Endothelial cell of umbilical vein (primary cell): Measurements from ENCODE around the gene KLHL25. TPM values are rescaled to one million over a fixed set of nuclear protein-coding genes. Genes with fewer than 3 reads are reported as not detected.

Experiments used
- BruUV-seq: library from RNA; stranded (reverse); fragments of 400-500 nt; replicated peaks from 2 replicates; lab custom pipeline; 2021; lab: Mats Ljungman, UMichigan
- CTCF ChIA-PET: fragments of 300-600, 350-600 bp; sonication (Branson Sonifier 250); formaldehyde crosslinking; loops from one replicate; lab custom pipeline; 2021; ENCODE audit warnings: antibody characterized with exemption, inconsistent platforms; lab: Charles Lee
- POLR2A ChIA-PET: fragments of 300-600, 350-600 bp; sonication (Branson Sonifier 250); formaldehyde crosslinking; loops from one replicate; lab custom pipeline; 2021; ENCODE audit warnings: antibody characterized with exemption, inconsistent platforms; lab: Charles Lee
- DNase-seq: peaks from one replicate; pipeline ENCODE4 v3.0.0-alpha.2; 2011; ENCODE audit warnings: low read depth, low spot score
- FAIRE-seq: peaks from 2 replicates; lab custom pipeline; 2011; peaks lifted over from hg19 to GRCh38; lab: Jason Lieb, UNC
- H2AFZ ChIP-seq: 2 replicates; pipeline ENCODE4 v1.6.0; 2012; ENCODE audit warnings: low read depth, low read length, control low read depth, inconsistent platforms
- H3K27ac ChIP-seq: 2 replicates; pipeline ENCODE4 v1.5.1; 2011; ENCODE audit warnings: low read depth, mild to moderate bottlenecking, control low read depth, low read length, moderate library complexity; ENCODE audit not compliant: insufficient read depth
- H3K27me3 ChIP-seq, 2 experiments: 2 replicates each; pipeline versions ENCODE4 v1.6.0 to v1.6.1; 2011; ENCODE audit warnings: low read length in 2 of 2, mixed read lengths in 1 of 2; ENCODE audit not compliant: control insufficient read depth in 2 of 2, insufficient read depth in 2 of 2
- H3K36me3 ChIP-seq, 2 experiments: 2 replicates in 1 of 2; 3 replicates in 1 of 2; pipeline ENCODE4 v1.5.1; 2011; ENCODE audit warnings: low read length in 2 of 2, mild to moderate bottlenecking in 1 of 2, moderate library complexity in 1 of 2; ENCODE audit not compliant: control insufficient read depth in 2 of 2, insufficient read depth in 2 of 2; ENCODE audit errors: extremely low read depth in 1 of 2
- H3K4me1 ChIP-seq: 3 replicates; pipeline ENCODE4 v1.5.1; 2011; ENCODE audit warnings: mild to moderate bottlenecking, low read length; ENCODE audit not compliant: control insufficient read depth, insufficient read depth; ENCODE audit errors: extremely low read depth
- H3K4me2 ChIP-seq: 2 replicates; pipeline ENCODE4 v1.6.1; 2011; ENCODE audit warnings: low read length, control low read depth, mixed read lengths; ENCODE audit not compliant: insufficient read depth
- H3K4me3 ChIP-seq, 3 experiments: fragments of 200-600 bp in 1 of 3; sonication (generic), shearing (Covaris generic) in 1 of 3; replicated peaks in 1 of 3; 2 replicates each; pipeline ENCODE4 v1.5.1; 2011 to 2016; ENCODE audit warnings: control low read depth in 3 of 3, low read length in 3 of 3, mild to moderate bottlenecking in 2 of 3, inconsistent platforms in 1 of 3, low read depth in 1 of 3, moderate library complexity in 1 of 3; ENCODE audit not compliant: insufficient read depth in 1 of 3
- H3K79me2 ChIP-seq: 2 replicates; pipeline ENCODE4 v1.6.0; 2012; ENCODE audit warnings: low read length, inconsistent platforms; ENCODE audit not compliant: control insufficient read depth, insufficient read depth
- H3K9ac ChIP-seq: replicated peaks from 2 replicates; pipeline ENCODE3; 2011; ENCODE audit warnings: low read length, control low read depth; ENCODE audit not compliant: insufficient read depth; ENCODE audit errors: extremely low read depth
- H3K9me1 ChIP-seq: replicated peaks from 3 replicates; pipeline ENCODE4 v1.6.0; 2011; ENCODE audit warnings: mild to moderate bottlenecking, low read length; ENCODE audit not compliant: control insufficient read depth, insufficient read depth; ENCODE audit errors: extremely low read depth
- H3K9me3 ChIP-seq: replicated peaks from 2 replicates; pipeline ENCODE4 v1.5.1; 2012; ENCODE audit warnings: low read length, inconsistent platforms; ENCODE audit not compliant: control insufficient read depth, insufficient read depth
- H4K20me1 ChIP-seq: replicated peaks from 2 replicates; pipeline ENCODE3; 2011; ENCODE audit warnings: mild to moderate bottlenecking, low read length; ENCODE audit not compliant: control insufficient read depth, insufficient read depth; ENCODE audit errors: extremely low read depth
- CTCF ChIP-seq, 2 donors: IDR thresholded peaks; 1 replicate in 1 of 2; 2 replicates in 1 of 2; pipeline ENCODE4 v1.5.1; 2011; ENCODE audit warnings: low read length in 2 of 2, mild to moderate bottlenecking in 2 of 2, moderate library complexity in 2 of 2, control low read depth in 1 of 2, inconsistent platforms in 1 of 2, low read depth in 1 of 2; ENCODE audit not compliant: insufficient read depth in 1 of 2; ENCODE audit errors: extremely low read depth in 1 of 2
- EZH2 ChIP-seq: IDR thresholded peaks from 2 replicates; pipeline ENCODE4 v1.6.1; 2012; ENCODE audit warnings: borderline replicate concordance, low read depth, mild to moderate bottlenecking, moderate library complexity, low read length, inconsistent platforms; ENCODE audit not compliant: severe bottlenecking
- FOS ChIP-seq: IDR thresholded peaks from 2 replicates; pipeline ENCODE4 v1.6.1; 2011; ENCODE audit warnings: mild to moderate bottlenecking, low read length, moderate library complexity, borderline replicate concordance; ENCODE audit not compliant: insufficient read depth
- GATA2 ChIP-seq: IDR thresholded peaks from 2 replicates; pipeline ENCODE4 v1.7.0; 2011; ENCODE audit warnings: low read depth, mild to moderate bottlenecking, moderate library complexity, mixed read lengths, low read length; ENCODE audit not compliant: insufficient read length, insufficient read depth
- JUN ChIP-seq: IDR thresholded peaks from 2 replicates; pipeline ENCODE4 v1.6.1; 2011; ENCODE audit warnings: borderline replicate concordance, low read depth; ENCODE audit not compliant: insufficient read length, insufficient read depth
- MAX ChIP-seq: IDR thresholded peaks from 2 replicates; pipeline ENCODE4 v1.6.1; 2011; ENCODE audit not compliant: insufficient read depth, insufficient read length
- MYC ChIP-seq: IDR thresholded peaks from one replicate; pipeline ENCODE4 v1.6.1; 2011; ENCODE audit warnings: mild to moderate bottlenecking, low read depth, low read length
- POLR2A ChIP-seq: IDR thresholded peaks from 2 replicates; pipeline ENCODE4 v1.6.1; 2012; ENCODE audit warnings: low read depth, mild to moderate bottlenecking, control low read depth, low read length
- POLR2AphosphoS5 ChIP-seq: IDR thresholded peaks from 2 replicates; pipeline ENCODE4 v1.6.1; 2012; ENCODE audit warnings: low read depth, mild to moderate bottlenecking, control low read depth, low read length, moderate library complexity; ENCODE audit not compliant: insufficient read depth
- dilution Hi-C: fragments of 300-500 bp; cut with MboI; formaldehyde crosslinking; loops from one replicate; pipeline ENCODE4 v1.15.0; 2019; ENCODE audit warnings: low sequenced_read_pairs; ENCODE audit not compliant: extremely low pct_ligation_motif_present
- intact Hi-C: fragments of 100-400 bp; cut with micrococcal nuclease; formaldehyde crosslinking; loops from one replicate; pipeline ENCODE4 v1.10.0; 2022
- polyA plus RNA-seq, 4 experiments: library from polyadenylated mRNA; depleted of rRNA in 3 of 4; stranded (reverse) in 3 of 4; unstranded in 1 of 4; fragments of >200 nt; gene quantifications; 2 replicates each; pipeline versions ENCODE4 v1.2.1 to v1.2.3, GENCODE V29; 2011 to 2012; ENCODE audit warnings: missing spikeins in 1 of 4
- total RNA-seq: library from RNA; stranded (reverse); gene quantifications from 2 replicates; pipeline ENCODE4 v1.2.3, GENCODE V29; 2021

Gene KLHL25
- total and polyA plus RNA-seq, 2 donors (not counting 3 experiments of a cell fraction or from before 2014, with no cell fraction given): 5.4 to 6.4 TPM

GRCh38 chr15:85838655-85839054 lies 43.9 kb upstream of the KLHL25 start:
- H3K4me2 ChIP-seq: no peak overlapping the region
- dilution Hi-C loops (no loop called here), intact Hi-C loops (no loop called here)
- H3K9me3 ChIP-seq: no peaks in the 10 kb centered on the region
- H3K27ac ChIP-seq: no peak overlapping the region
- no peaks in the 10 kb centered on the region for H4K20me1 ChIP-seq
- ChIA-PET POLR2A (no interaction called here), CTCF (interaction anchor here (4.8 kb wide), 1 partner anchor 109 kb away, joined by 56 read pairs; no protein-coding TSS in a partner anchor)
- H2AFZ ChIP-seq: no peak overlapping the region
- DNase-seq (no peak), FAIRE-seq (no peak)
- H3K4me3 ChIP-seq: no peak overlapping the region
- no peaks in the 10 kb centered on the region for H3K36me3 ChIP-seq
- peaks cover 2% of the 10 kb centered on the region for H3K4me1 ChIP-seq
- no peak overlapping the region for H3K9ac ChIP-seq
- H3K9me1 ChIP-seq: no peaks in the 10 kb centered on the region
- no peaks in the 10 kb centered on the region for H3K79me2 ChIP-seq
- BruUV-seq: no TSS peak
- TF ChIP-seq MYC (no peak), FOS (no peak), POLR2AphosphoS5 (no peak), POLR2A (no peak), CTCF (IDR thresholded peaks at IDR 0.05; ENCODE audit: extremely low read depth in 1 of 2, insufficient read depth in 1 of 2, low read depth in 1 of 2, low read length in 2 of 2) (no peak)
- H3K27me3 ChIP-seq: no peaks in the 10 kb centered on the region

GRCh38 chr15:85837881-85838280 lies 43.2 kb upstream of the KLHL25 start:
- H3K27me3 ChIP-seq: peaks cover 0 to 2% of the 10 kb centered on the region in 2 experiments
- BruUV-seq: no TSS peak
- no peak overlapping the region for H3K4me2 ChIP-seq
- H3K9me1 ChIP-seq: no peaks in the 10 kb centered on the region
- dilution Hi-C loops (no loop called here), intact Hi-C loops (no loop called here)
- TF ChIP-seq MYC (no peak), CTCF (IDR thresholded peaks at IDR 0.05; ENCODE audit: extremely low read depth in 1 of 2, insufficient read depth in 1 of 2, low read depth in 1 of 2, low read length in 2 of 2) (no peak), MAX (no peak), EZH2 (no peak), POLR2AphosphoS5 (no peak), GATA2 (no peak), POLR2A (no peak), JUN (no peak), FOS (no peak)
- no peak for FAIRE-seq
- no peaks in the 10 kb centered on the region for H3K36me3 ChIP-seq
- no peak for DNase-seq
- no peaks in the 10 kb centered on the region for H3K9me3 ChIP-seq
- no peaks in the 10 kb centered on the region for H3K79me2 ChIP-seq
- peaks cover 2% of the 10 kb centered on the region for H3K4me1 ChIP-seq
- no peak overlapping the region for H3K27ac ChIP-seq
- H4K20me1 ChIP-seq: no peaks in the 10 kb centered on the region
- H2AFZ ChIP-seq: no peak overlapping the region
- CTCF ChIA-PET: interaction anchor here (4.8 kb wide), 1 partner anchor 108 kb away, joined by 56 read pairs; no protein-coding TSS in a partner anchor
- H3K9ac ChIP-seq: no peak overlapping the region
- POLR2A ChIA-PET: no interaction called here
- no peak overlapping the region for H3K4me3 ChIP-seq
